ENCODE results near the gene C22orf15. TPM values are rescaled to one million over a fixed set of nuclear protein-coding genes. Genes with fewer than 3 reads are reported as not detected.

The C22orf15 gene
- total RNA-seq, 1 donor from 2014 or later: not detected

- DNase-seq (no peak), ATAC-seq (ENCODE audit: poor library complexity) (no peak)
- intact Hi-C loops (cut with DNase I): no loop called here
These were observed 40.4 kb downstream of the C22orf15 start for GRCh38 chr22:23803001-23803819.

- intact Hi-C loops (cut with DNase I): no loop called here
- ATAC-seq (ENCODE audit: poor library complexity) (peak; percentile 13), DNase-seq (no peak)
These were observed 42.0 kb downstream of the C22orf15 start for GRCh38 chr22:23804781-23805291.

DNA sequence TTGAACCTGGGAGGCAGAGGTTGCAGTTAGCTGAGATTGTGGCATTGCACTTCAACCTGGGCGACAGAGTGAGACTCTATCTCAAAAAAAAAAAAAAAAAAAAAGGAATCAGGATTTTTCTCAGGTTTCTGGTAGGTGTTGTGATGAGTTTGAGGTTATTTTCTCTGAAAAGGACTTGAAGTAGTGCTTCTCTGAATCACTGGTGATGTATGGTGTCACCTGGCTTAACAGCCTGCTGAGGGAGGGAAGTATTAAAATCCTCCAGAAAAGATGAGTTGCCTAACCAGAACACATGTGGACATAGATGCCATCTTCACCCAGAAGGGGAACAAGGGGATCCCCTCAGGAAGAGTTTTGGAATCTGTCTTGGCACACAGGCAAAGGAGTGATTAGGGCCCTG lies 44.0 kb downstream of the C22orf15 start:
- DNase-seq: no peak
- intact Hi-C loops (cut with DNase I): no loop called here
- ATAC-seq (ENCODE audit: poor library complexity): no peak

DNA sequence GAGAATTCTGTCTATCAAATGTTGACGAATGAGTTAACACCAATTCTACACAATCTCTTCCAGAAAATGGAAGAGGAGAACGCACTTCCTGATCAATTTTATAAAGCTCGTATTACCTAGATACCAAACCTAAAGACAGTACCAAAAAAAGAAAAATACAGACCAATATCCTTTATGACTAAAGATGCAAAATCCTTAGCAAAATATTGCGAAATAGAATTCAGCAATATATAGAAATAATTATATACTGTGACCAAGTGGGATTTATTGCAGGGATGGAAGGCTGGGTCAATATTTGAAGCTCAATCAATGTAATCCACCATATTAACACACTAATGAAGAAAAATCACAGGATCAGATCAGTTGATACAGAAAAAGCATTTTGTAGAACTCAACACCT lies 49.6 kb downstream of the C22orf15 start:
- DNase-seq (no peak), ATAC-seq (ENCODE audit: poor library complexity) (no peak)
- intact Hi-C loops (cut with DNase I): no loop called here

Other genes starting within 250 kb of the C22orf15 start
- not detected for gene IGLL1, start 182.7 kb upstream of the C22orf15 start, total RNA-seq
- gene DRICH1, start 130.7 kb upstream of the C22orf15 start, total RNA-seq: 0.16 TPM
- gene RGL4, start 72.0 kb upstream of the C22orf15 start, total RNA-seq: not detected
- 2.8 TPM for gene ZNF70, start 11.9 kb upstream of the C22orf15 start, total RNA-seq
- gene VPREB3, start 8.6 kb upstream of the C22orf15 start, total RNA-seq: 0.51 TPM
- 1,600 TPM for gene CHCHD10, start 5.0 kb downstream of the C22orf15 start, total RNA-seq
- 25.3 TPM for gene MMP11, start 9.9 kb downstream of the C22orf15 start, total RNA-seq
- gene SMARCB1, start 24.0 kb downstream of the C22orf15 start, total RNA-seq: 46.6 TPM
- gene DERL3, start 76.0 kb downstream of the C22orf15 start, total RNA-seq: 2.8 TPM
- 19.8 TPM for gene SLC2A11, start 94.9 kb downstream of the C22orf15 start, total RNA-seq
- gene MIF, start 131.4 kb downstream of the C22orf15 start, total RNA-seq: 227 TPM
- 3.4 TPM for gene GSTT2B, start 198.2 kb downstream of the C22orf15 start, total RNA-seq
- gene DDTL, start 203.9 kb downstream of the C22orf15 start, total RNA-seq: 1.7 TPM
- gene DDT, start 211.5 kb downstream of the C22orf15 start, total RNA-seq: 148 TPM
- gene GSTT2, start 217.1 kb downstream of the C22orf15 start, total RNA-seq: 0.62 TPM
- not detected for gene GSTT4, start 242.5 kb downstream of the C22orf15 start, total RNA-seq
- gene CABIN1, start 248.3 kb downstream of the C22orf15 start, total RNA-seq: 37.4 TPM

All from Right ventricle myocardium superior (tissue), 1 donor.